CD4-positive, alpha-beta T cell treated with Interleukin-6 for 4 hours (primary cell): ENCODE data around the gene NPHP1.
"Not testable (repeated sequence)": the region's sequence is repeated elsewhere in the genome, so short reads cannot be mapped to it uniquely, and the experiment has no call there.

Source experiments
- DNase-seq: peaks from one replicate; pipeline ENCODE4 v3.0.0-alpha.2; 2020; ENCODE audit warnings: mixed read lengths

Gene NPHP1

DNA sequence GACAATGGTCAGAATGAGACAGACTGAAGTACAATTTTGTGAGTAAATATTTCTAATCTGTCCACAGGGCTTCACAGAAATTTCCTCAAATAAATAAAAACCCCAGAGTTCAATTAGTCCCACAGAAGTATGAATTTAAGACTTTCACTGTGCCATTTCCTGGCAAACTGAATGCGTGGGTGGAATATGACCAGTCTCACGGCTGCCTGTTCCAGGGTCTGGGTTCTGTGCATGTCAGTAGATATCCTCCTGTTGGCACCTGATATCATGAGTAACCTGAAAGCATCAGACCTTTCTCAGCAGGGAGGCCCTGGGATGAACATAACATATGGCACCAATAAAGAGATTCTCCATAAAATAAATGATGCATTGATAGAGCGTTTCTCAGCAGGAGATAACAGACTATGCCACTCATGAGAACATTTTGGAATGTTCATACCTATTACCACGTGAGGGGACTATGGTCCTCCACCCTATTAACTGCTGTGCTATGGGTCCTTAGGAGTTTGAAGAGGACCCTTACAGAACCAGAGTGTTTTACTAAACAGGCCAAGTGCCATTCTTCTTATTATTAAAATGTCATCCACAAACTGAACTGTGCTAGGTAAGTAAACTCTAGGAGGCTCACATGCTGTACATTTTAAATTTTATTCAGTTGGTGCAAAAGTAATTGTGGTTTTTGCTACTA lies 78.6 kb downstream of the NPHP1 start:
- DNase-seq = no peak

DNA sequence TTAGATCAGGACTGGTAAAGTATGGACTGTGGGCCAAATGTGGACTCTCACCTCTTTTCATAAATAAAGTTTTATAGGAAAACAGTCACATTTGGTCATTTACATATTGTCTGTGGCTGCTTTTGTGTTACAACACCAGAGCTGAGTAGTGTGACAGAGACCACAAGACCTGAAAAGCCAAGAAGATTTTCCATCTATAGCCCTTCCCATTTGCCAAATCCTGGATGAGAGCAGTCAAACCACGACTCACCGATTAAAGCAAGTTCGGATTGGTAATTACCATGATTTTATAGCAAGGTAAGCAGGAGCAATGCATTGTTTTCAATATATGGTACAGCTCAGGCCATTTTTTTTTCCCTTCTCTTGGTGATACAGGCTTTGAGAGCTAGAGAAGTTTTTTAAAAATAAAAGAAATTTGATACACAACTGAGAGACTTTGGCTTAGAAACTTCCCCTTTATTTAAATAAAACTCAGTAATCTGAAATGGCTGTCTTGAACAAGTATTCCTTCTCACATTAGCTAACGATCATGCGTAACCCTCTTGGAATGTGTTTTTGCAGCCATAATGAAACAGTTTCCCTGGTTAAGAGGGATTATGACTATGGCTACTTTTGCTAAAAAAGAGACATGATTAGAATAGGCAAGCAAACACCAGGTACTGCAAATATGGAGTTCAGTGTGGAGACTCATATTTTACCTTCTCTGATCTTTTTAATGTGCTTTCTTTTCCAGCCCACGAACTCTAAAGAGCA lies 79.7 kb downstream of the NPHP1 start:
- no peak for DNase-seq

DNA sequence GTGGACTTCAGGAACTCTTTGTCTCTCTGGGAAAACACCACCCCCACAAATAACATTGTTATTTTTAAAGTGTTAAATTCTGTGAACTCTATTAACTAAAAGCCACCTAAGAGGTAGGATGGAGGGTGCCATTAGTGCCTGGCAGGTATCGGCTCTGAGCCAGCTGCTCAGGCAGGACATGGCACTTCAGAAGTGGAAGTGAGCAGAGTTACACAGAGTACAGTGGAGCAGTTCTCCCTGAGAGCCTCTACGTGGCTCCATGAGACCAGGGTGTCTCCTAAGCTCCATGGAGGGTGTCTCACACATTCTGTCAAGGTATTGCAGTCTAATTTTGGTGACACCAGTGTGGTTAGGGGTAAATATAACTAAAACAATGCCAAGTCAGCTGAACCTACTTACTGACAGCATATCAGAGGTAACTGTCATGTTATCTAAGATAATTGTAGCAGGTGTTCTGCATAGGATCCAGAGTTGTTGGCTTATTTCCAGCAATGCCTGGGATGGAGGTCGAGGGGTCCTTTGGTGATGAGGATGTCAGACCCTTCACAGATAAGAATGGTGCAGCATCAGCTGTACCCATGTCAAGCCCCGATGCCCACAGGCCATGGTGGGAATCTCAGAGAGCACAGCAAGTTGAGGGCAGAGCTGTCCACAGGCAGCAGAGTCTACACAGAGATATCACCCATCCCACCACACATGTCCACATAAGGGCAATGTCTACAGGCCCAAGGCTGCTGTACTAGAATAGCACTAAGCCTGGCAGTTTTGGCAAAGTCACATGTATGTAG lies 80.6 kb downstream of the NPHP1 start:
- no peak for DNase-seq

DNA sequence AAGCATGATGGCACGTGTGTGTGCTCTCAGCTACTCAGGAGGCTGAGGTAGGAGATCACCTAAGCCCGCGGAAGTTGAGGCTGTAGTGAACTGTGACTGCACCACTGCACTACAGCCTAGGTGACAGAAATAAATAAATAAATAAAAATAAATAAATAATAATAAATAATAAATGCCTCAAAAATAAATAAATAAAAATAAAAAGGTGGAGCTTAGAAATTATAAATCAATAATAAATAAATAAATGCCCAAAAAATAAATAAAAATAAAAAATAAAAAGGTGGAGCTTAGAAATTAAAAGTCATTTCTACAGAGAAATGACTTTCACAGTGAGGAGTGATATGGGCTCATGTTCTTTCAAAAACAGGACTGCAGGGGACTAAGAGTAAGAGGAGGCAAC lies 83.2 kb downstream of the NPHP1 start:
- no peak for DNase-seq

DNA sequence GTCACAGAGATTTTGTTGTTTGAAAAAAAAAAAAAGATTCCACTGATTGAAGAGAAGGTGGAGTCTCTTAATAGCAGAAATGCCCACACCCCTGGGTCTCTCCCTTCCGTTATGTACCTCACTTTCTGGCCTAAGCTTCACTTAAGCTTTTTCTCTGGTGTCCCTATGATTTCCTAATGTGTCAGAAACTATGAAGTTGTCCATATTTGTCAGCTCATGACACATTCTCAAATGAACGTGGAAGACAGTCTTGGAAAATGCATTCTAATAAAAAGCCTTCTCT lies 83.8 kb downstream of the NPHP1 start:
- no peak for DNase-seq

DNA sequence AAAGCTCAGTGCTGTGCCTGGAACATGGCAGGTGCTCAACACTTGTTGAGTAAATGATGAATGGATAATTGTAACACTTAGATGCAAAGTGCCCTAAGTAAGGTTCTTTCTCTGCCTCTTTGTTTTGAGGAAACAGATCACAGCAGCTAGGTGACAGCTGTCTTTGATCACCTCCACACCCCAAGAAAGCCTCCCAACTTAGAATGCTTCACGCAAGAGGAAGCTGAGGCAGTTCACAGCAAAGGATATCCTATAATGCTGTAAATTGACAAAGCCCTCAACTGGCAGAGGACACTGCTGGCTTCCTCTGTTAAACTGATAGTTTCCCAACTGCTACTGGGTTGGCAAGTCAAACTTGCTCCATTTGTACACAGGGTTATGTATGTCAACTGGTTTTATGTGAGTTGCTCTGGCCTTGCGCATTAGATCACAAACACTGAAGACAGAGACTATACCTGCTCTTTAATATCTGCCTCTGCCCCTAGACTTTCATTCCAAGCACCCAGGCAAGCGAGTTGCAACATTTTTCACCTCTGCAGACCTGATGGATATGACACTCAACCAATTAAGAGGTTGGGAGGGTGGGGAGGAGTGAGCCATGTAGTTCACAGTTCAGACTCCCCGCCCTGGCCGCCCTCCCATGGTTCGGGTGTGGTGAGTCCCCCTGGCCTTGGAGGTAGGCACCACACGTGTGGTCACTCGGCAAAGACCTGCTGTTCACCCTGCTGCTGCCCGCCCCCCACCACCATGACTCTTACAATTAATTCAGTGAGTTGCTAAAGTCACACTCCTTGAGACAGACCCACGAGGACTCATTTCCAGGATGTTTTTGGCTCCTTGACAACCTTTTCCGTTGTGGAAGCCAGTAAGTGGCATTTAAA lies 84.4 kb downstream of the NPHP1 start:
- DNase-seq = no peak

DNA sequence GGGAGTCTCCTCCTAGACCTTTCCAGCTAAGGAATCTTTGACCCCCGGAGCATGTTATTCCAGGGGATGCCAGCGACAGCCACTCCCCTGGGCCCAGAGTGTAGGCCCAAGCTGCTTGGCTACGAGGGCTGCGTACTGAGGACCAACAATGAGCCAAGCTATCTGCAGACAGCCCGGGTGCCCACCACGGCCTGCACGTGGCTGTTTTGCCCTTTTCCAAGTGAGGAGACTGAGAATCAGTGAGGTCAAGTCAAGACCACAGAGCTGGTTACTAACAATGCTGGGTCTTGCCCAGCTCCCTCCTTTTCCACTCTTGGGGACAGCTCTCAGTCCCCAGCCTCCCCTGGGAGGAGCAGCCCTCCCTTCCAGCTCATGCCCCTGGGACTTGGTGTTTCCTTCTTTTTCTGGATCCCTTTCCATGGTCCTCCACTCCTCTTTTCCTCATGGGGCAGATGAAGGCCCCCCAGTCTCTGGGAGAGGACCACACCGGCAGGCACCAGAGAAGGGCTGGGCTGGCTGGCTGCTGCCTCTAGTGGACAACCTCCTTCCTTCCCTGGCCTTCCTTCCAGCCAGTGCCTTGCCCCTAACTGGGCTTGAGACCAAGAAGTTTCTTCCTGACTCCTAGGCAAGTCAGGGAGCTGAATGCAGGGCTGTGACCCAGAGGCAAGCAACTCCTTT lies 88.6 kb downstream of the NPHP1 start:
- no peak for DNase-seq

DNA sequence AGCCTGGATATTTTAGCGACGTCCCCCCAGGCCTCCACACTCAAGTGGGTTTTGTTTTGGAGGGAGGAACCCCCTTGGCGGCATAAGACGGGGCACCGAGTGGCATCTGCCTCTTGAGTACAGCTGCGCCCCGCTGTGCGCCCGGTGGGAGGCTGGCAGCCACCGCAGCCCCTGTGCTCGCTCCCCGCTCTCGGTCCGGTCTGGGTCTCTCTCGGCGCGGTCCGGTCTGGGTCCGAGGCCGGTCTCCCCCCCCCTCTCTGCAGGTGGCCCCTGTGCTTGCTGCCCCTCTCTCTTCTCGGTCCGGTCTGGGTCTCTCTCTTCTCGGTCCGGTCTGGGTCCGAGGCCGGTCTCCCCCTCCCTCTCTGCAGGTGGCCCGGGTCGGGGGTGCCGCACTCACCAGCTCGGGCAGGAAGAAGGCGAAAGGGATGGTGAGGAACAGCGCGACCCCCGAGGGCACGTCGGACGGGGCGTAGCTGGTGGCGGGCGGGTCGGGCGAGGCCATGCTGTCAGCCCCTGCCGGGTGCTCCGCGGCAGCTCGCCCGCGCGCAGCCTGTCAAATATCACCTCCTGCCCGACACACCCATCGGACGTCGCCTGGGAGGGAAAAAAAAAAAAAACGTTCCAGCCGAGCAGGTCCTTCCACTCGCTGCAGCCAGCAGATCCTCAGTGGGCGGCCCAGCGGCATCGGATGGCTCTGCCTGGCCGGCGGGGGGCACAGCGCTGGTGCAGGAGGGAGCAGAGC lies 89.4 kb downstream of the NPHP1 start, which contains the start of gene MALL:
Gene MALL, minus strand, starts transcription at position 532 of the 742 bp plus-strand sequence. Its CDS starts 30 bp downstream, at position 502.
- no peak for DNase-seq

DNA sequence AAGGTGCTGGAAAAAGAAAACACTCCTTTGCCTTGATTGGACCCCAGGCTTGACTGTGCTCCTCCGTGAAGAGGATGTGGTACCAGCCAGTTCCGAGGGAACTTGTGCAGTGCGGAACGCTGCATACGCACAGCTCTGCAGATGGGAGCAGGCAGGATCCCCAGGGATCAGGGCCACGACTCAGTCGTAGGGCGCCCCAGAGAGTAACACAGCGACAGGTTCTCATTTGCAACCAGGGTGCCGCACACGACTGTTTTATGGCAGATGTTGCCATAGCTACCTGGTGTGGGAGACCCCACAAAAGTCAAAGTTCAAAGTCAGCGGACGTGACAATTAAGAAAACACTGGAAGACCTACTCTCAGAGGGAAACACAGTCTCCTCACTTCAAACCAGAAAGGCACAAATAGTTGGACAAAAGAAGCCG lies 90.0 kb downstream of the NPHP1 start:
- no peak for DNase-seq

DNA sequence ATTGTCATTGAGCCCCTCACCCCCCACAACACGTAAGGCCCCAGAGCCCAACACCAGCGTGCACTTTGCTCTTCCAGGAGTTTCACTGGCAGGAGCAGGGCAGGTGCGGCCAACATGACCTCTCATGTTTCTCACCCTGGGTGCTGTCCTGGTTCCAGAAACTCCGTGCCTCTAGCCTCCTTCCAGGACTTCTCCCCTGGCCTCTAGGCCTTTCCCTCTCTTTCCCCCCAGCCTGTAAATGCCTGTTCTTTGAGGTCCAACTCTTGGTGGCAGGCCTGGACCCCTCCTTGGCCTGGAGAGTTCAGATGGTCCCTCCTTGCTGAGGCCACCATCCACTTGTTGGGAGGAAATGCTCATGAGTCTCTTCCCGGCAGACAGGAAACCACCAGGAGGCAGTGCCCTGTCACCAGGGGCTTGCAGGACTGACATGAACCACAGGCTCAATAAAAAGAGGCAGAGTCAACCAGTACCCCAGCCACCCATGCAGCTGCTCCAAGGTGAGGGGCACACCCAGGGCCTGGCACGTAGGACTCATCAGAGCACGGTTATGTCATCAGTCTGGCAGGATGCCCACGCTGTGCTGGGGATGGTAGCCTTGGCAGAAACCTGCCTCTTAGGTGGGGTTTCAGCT lies 90.7 kb downstream of the NPHP1 start:
- no peak for DNase-seq

DNA sequence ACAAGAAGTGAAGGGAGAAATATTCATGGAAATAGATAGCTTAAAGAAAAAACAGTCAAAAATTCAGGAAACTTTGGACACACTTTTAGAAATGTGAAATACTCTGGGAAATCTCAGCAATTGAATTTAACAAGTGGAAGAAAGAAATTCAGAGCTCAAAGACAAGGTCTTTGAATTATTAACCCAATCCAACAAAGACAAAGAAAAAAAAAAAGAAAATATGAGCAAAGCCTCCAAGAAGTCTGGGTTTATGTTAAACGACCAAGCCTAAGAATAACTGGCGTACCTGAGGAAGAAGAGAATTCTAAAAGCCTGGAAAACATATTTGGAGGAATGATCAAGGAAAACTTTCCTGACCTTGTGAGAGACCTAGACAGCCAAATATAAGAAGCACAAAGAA lies 96.5 kb downstream of the NPHP1 start:
- not testable (repeated sequence) for DNase-seq

DNA sequence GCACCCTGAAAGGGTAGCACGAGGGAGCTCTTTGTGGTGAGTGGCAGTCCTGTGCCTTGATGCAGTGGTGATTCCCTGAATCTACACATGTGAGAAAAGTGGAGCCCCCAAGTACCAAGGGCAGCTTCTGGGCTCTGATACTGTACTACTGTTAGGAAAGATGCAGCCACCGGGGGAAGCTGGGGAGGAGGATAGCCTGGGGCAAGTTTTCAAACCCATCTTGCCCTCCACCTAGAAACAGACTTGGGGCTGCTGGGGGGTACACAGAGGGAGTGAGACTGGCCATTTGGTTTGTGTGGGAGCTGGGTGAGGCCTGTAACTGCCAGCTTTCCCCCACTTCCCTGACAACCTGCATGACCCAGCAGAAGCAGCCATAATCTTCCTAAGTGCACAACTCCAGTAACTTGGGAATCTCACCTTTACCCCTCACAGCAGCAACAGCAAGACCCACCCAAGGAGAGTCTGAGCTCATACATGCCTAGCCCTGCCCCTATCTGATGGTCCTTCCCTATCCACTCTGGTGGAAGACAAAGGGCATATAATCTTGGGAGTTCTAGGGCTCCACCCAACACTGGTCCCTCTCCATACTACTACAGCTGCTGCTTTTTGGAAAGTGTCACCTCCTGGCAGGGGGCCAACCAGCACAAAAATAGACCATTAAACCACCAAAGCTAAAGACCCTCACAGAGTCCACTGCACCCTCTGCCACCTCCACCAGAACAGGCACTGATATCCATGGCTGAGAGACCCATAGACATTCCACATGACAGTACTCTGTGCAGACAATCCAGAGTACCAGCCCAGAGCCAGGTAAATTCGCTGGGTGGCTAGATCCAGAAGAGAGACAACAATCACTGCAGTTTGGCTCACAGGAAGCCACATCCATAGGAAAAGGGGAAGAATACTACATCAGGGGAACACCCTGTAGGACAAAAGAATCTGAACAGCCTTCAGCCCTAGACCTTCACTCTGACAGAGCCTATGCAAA lies 97.4 kb downstream of the NPHP1 start:
- DNase-seq = no peak

DNA sequence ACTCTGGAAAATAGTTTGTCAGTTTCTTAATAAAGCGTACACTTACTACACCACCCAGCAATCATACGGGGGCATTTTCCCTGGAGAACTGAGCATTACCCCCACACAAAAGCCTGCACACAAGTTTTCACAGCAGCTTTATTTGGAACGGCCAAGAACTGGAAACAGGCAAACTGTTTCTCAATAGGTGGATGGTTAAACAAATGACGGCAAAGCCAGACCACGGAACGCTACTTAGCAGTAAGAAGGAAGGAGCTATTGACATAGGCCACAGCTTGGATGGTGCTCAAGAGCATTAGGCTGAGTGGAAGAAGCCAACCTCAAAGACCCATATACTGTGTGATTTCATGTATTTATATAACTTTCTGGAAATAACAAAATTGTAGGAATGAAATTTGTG lies 98.2 kb downstream of the NPHP1 start:
- no peak for DNase-seq

DNA sequence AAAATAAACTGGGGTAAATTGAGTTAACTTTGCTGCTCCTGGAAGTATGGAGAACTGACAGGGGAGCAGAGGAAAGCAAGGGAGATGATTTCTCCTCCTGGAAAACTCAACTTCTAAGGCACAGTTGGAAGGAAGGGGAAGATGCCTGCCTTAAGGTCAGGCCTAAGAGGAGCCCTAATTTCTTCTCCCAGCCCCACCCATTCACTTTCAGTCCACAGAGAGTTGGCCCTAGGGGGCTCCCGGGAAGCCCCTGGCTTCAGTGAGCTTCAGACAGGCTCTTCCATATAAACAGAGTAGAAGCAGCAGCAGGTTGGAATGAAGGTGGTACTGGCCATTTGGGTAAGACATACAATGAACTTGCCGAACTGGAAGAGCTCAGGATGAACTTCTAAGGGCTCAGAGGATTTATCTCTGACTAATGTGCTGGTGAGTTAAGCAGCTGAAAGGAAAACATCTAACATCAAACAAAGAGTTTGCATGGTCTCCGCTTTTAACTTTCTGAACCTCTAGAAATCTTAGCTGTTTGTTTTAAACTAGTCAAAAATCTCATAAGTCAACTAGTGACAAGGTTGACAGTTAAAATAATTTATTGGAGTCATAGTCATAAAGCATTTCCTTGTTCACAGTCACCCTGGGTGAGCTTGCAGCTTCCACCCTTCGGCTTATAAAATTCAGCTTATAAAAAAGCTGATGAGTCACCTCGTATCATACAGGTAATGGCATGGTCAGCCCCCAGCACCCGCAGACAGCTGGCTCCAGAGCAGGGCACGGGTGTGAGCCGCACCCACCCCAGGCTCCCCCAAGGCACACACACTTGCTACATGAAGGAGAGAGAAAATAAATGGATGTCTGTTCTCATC lies 99.0 kb downstream of the NPHP1 start:
- no peak for DNase-seq

DNA sequence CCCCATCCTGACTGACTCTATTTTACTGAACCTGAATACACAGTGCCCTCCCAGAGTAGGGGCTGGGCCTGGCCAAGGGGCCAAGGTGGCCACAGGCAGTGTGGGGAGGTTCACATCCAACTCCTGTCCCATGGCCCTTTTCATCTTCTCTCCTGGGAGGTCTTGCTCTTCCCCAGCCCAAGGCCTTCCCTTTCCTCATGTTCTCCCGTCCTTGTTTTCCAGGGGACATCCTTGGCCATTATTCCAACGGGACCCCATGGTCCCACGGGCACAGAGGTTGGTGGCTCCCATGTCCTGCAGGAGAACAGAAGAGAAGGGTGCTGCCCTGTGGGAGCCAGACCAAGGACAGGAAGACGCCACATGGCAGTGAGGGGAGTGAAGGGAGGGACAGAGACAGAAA lies 99.6 kb downstream of the NPHP1 start:
- DNase-seq = no peak

DNA sequence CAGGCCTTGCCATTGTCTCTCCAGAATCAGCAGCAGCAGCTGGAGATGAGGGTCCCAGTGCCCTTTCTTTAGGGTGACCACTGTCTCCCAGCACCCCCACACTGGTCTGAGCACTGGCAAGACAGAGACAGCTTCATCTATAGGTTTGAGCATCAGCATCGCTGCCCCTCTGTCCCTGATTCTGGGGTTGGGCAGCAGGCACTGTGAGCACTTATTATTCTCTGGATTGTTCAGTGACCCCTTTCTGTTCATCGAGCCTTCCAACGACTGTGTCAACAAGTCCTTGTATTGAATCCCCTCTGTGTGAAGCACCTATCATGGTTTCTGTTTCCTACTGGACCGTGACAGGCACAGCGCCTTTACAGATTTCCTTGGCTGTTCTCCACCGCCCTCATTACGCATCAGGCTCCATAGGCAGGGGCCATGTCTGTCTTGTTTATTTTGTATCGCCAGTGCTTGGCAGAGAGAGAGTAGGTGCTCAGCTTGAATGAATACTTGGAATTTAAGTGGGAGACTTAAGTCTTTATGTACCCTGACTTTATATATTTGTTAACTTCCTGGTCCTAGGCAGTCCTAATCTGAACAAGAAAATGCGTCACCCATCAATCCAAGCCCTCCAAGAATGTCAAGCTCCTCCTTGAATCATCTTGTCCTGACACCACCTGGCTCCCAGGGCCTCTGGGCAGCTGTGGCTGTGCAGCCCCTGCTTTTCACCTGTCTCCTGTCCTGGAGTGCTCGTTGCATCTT lies 100.6 kb downstream of the NPHP1 start:
- DNase-seq = no peak

DNA sequence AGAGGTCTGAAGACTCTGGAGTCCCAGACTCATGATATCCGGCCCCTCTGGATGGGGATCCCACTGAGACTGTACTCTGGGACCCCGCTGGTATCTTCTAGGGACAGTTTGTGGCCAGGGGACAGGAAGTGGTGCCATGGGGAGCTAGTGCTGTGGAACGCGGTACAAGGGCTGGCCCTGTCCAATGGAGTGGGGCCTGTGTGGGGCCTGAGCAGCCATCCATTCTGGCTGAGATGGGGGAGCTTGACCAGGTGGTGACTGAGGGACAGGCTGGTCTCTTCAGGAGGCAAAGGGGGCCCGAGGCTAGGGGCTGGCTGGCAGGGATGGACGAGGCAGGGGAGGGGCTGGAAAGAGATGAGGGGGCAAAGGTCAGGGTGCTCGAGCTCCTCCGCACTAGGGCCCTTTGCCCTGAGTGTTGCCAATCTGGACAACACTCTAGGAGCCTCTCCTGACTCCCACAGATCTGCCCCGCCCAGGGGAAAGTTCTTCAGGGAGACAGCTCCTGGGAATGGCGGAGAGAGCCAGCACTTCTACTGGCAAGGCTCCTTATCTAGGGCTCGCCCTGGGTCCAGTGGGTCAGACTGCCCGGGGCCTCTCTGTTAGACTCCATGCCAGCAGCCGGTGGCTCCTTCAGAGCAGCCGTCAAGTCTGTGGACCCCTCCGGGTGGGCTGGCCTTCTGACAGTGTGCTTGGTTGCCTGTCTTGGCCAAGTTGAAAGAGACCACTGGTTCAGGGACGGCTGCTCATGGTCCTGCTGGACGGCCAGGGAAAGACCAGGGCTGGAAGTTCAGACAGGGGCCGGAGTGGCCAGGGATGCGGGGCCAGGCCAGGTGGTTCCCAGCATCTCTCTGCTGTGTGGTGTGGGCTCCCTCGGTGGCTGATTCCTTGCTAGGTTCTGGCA lies 101.5 kb downstream of the NPHP1 start:
- no peak for DNase-seq
